H9 (cell line): ENCODE data around the gene JAKMIP1. TPM values are rescaled to one million over a fixed set of nuclear protein-coding genes. Genes with fewer than 3 reads are reported as not detected.

Source experiments
- DNase-seq: peaks from one replicate; pipeline ENCODE4 v3.0.0-alpha.2; 2017
- H2AFZ ChIP-seq: one replicate; pipeline ENCODE4 v1.6.1; 2013; ENCODE audit warnings: mild to moderate bottlenecking, low read length, control low read depth, moderate library complexity
- H2AK5ac ChIP-seq: 2 replicates; pipeline ENCODE4 v1.6.1; 2013; ENCODE audit warnings: low read length, control low read depth, mixed read lengths; ENCODE audit not compliant: insufficient read length
- H2BK120ac ChIP-seq: one replicate; pipeline ENCODE4 v1.6.1; 2013; ENCODE audit warnings: low read depth, mild to moderate bottlenecking, low read length, control low read depth, inconsistent platforms; ENCODE audit not compliant: poor library complexity, severe bottlenecking
- H2BK12ac ChIP-seq: 2 replicates; pipeline ENCODE4 v1.6.1; 2013; ENCODE audit warnings: low read length, control low read depth, mixed read lengths, low read depth; ENCODE audit not compliant: insufficient read length
- H2BK15ac ChIP-seq: 2 replicates; pipeline ENCODE4 v1.6.1; 2013; ENCODE audit warnings: low read depth, low read length, control low read depth
- H2BK20ac ChIP-seq: one replicate; pipeline ENCODE4 v1.6.1; 2013; ENCODE audit warnings: low read depth, mild to moderate bottlenecking, low read length, control low read depth, inconsistent platforms; ENCODE audit not compliant: poor library complexity, severe bottlenecking
- H2BK5ac ChIP-seq: 2 replicates; pipeline ENCODE4 v1.6.1; 2013; ENCODE audit warnings: low read length, control low read depth, mixed read lengths; ENCODE audit not compliant: insufficient read length
- H3K14ac ChIP-seq: 2 replicates; pipeline ENCODE4 v1.6.1; 2013; ENCODE audit warnings: low read length, control low read depth; ENCODE audit not compliant: insufficient read depth
- H3K18ac ChIP-seq: 2 replicates; pipeline ENCODE4 v1.6.1; 2013; ENCODE audit warnings: low read depth, mild to moderate bottlenecking, mixed read lengths, low read length, control low read depth; ENCODE audit not compliant: insufficient read length
- H3K23ac ChIP-seq: 2 replicates; pipeline ENCODE4 v1.6.1; 2013; ENCODE audit warnings: low read length, control low read depth, mixed read lengths, low read depth; ENCODE audit not compliant: insufficient read length
- H3K23me2 ChIP-seq: 2 replicates; pipeline ENCODE4 v1.6.1; 2013; ENCODE audit warnings: low read depth, mild to moderate bottlenecking, mixed read lengths, low read length, control low read depth; ENCODE audit not compliant: insufficient read length, poor library complexity, severe bottlenecking
- H3K27ac ChIP-seq: 2 replicates; pipeline ENCODE4 v1.5.1; 2013; ENCODE audit warnings: low read length, control low read depth, mixed read lengths, low read depth; ENCODE audit not compliant: insufficient read length
- H3K27me3 ChIP-seq: 2 replicates; pipeline ENCODE4 v1.6.1; 2013; ENCODE audit warnings: low read length, control low read depth, inconsistent platforms; ENCODE audit not compliant: insufficient read depth
- H3K4ac ChIP-seq: 2 replicates; pipeline ENCODE4 v1.6.1; 2013; ENCODE audit warnings: low read depth, mild to moderate bottlenecking, control low read depth, inconsistent platforms, low read length, moderate library complexity
- H3K4me1 ChIP-seq: 2 replicates; pipeline ENCODE4 v1.6.1; 2013; ENCODE audit warnings: low read length, control low read depth, inconsistent platforms; ENCODE audit not compliant: insufficient read depth
- H3K4me2 ChIP-seq: 2 replicates; pipeline ENCODE4 v1.6.1; 2013; ENCODE audit warnings: low read length, control low read depth, mixed read lengths; ENCODE audit not compliant: insufficient read length, insufficient read depth
- H3K56ac ChIP-seq: 2 replicates; pipeline ENCODE4 v1.6.1; 2013; ENCODE audit warnings: low read depth, mild to moderate bottlenecking, mixed read lengths, low read length, control low read depth; ENCODE audit not compliant: insufficient read length
- H3K79me1 ChIP-seq: 2 replicates; pipeline ENCODE4 v1.6.1; 2013; ENCODE audit warnings: low read depth, mild to moderate bottlenecking, moderate library complexity, low read length, control low read depth, inconsistent platforms; ENCODE audit not compliant: insufficient read depth, poor library complexity, severe bottlenecking
- H3K79me2 ChIP-seq: 2 replicates; pipeline ENCODE4 v1.6.1; 2013; ENCODE audit warnings: low read length, control low read depth, inconsistent platforms; ENCODE audit not compliant: insufficient read depth
- H3K9ac ChIP-seq: 2 replicates; pipeline ENCODE4 v1.6.1; 2013; ENCODE audit warnings: low read length, control low read depth, mixed read lengths; ENCODE audit not compliant: insufficient read length; ENCODE audit errors: extremely low read depth
- H3K9me3 ChIP-seq: one replicate; pipeline ENCODE4 v1.6.1; 2013; ENCODE audit warnings: low read depth, low read length, inconsistent platforms; ENCODE audit not compliant: control insufficient read depth
- H3T11ph ChIP-seq: one replicate; pipeline ENCODE4 v1.6.1; 2013; ENCODE audit warnings: mild to moderate bottlenecking, low read length, control low read depth, inconsistent platforms
- H4K20me1 ChIP-seq: one replicate; pipeline ENCODE4 v1.6.1; 2013; ENCODE audit not compliant: control insufficient read depth, insufficient read length, insufficient read depth
- H4K5ac ChIP-seq: 2 replicates; pipeline ENCODE4 v1.6.1; 2013; ENCODE audit warnings: low read depth, mild to moderate bottlenecking, mixed read lengths, low read length, control low read depth; ENCODE audit not compliant: insufficient read length
- H4K8ac ChIP-seq: replicated peaks from 2 replicates; pipeline ENCODE4 v1.6.1; 2013; ENCODE audit warnings: low read length, control low read depth, mixed read lengths, low read depth; ENCODE audit not compliant: insufficient read length
- H4K91ac ChIP-seq: 2 replicates; pipeline ENCODE4 v1.6.1; 2013; ENCODE audit warnings: low read depth, mild to moderate bottlenecking, moderate library complexity, mixed read lengths, low read length, control low read depth; ENCODE audit not compliant: insufficient read length
- H3K27ac Mint-ChIP-seq, 3 experiments: 2 replicates in 2 of 3; 3 replicates in 1 of 3; pipeline ENCODE4 v1.8.0; 2020 to 2021; ENCODE audit warnings: mixed read lengths in 3 of 3, mild to moderate bottlenecking in 1 of 3, moderate library complexity in 1 of 3
- H3K27me3 Mint-ChIP-seq: 2 replicates; pipeline ENCODE4 v1.8.0; 2021; ENCODE audit warnings: low read depth, mild to moderate bottlenecking, moderate library complexity, mixed read lengths
- H3K36me3 Mint-ChIP-seq, 3 experiments: 2 replicates in 2 of 3; 3 replicates in 1 of 3; pipeline ENCODE4 v1.8.0; 2020 to 2021; ENCODE audit warnings: low read depth in 3 of 3, mixed read lengths in 3 of 3; ENCODE audit not compliant: insufficient read depth in 1 of 3
- H3K4me1 Mint-ChIP-seq, 2 experiments: 2 replicates each; pipeline ENCODE4 v1.8.0; 2020; ENCODE audit warnings: mixed read lengths in 2 of 2
- H3K4me3 Mint-ChIP-seq, 2 experiments: 2 replicates in 1 of 2; 3 replicates in 1 of 2; pipeline ENCODE4 v1.8.0; 2020 to 2021; ENCODE audit warnings: mild to moderate bottlenecking in 2 of 2, mixed read lengths in 2 of 2, moderate library complexity in 1 of 2
- H3K9me3 Mint-ChIP-seq, 2 experiments: 2 replicates in 1 of 2; 3 replicates in 1 of 2; pipeline ENCODE4 v1.8.0; 2020; ENCODE audit warnings: mild to moderate bottlenecking in 2 of 2, mixed read lengths in 2 of 2, moderate library complexity in 1 of 2
- WGBS: extraction: QIAGEN DNeasy Blood & Tissue Kit; methylation state at CpG from one replicate; pipeline ENCODE4 v1.1.7; 2013; ENCODE audit warnings: missing lambda C conversion rate, low lambda C conversion rate, mixed read lengths; ENCODE audit not compliant: insufficient read length; ENCODE audit errors: extremely low coverage; 5-methylcytosine and 5-hydroxymethylcytosine counted together
- total RNA-seq: library from RNA; stranded (reverse); gene quantifications from 2 replicates; pipeline ENCODE4 v1.2.1, GENCODE V29; 2021
- TF ChIP-seq, protein P1 (sequence below): fragments of 200-600 bp; sonication (generic); conservative IDR thresholded peaks from 3 replicates; pipeline ENCODE4 v1.8.0; 2021; ENCODE audit warnings: antibody characterized with exemption, mild to moderate bottlenecking

The JAKMIP1 gene
- total RNA-seq, 1 experiment from 2014 or later, result 1.5 TPM

DNA sequence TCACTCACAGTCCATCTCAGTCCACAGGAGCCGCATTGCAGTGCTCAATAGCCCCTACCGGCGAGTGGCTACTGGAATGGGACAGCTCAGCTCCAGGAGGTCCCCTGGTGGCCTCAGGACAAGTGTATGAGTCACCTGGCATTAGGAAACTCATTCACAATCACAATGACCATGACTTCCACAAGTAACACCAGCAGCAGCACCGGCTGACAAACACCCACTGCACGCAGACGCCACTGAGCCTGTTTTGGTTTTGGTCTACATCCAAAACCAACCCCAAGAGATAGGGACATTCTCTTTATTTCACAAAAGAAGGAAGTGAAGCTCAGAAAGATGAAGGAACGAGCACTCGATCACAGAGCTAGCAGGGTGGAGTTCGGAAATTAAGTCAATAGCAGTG is 8.1 kb downstream of the JAKMIP1 start:
- H3K9me3 Mint-ChIP-seq, result no peaks in the 10 kb centered on the region
- H3K14ac ChIP-seq, result no peak overlapping the region
- no peak overlapping the region for H4K8ac ChIP-seq
- H3K79me2 ChIP-seq, result no peaks in the 10 kb centered on the region
- H2BK15ac ChIP-seq, result no peak overlapping the region
- no peak overlapping the region for H2BK20ac ChIP-seq
- H2BK120ac ChIP-seq, result no peak overlapping the region
- H3K4me1 ChIP-seq, result peaks cover 8% of the 10 kb centered on the region; the same call in 1 of the 2 replicates
- H3K27ac ChIP-seq, result no peak overlapping the region
- no peak overlapping the region for H2BK12ac ChIP-seq
- H3K27ac Mint-ChIP-seq, result no peak overlapping the region
- H3K18ac ChIP-seq, result no peak overlapping the region
- H3K23ac ChIP-seq, result no peak overlapping the region
- no peak overlapping the region for H3K4me3 Mint-ChIP-seq
- no peaks in the 10 kb centered on the region for H3K9me3 ChIP-seq
- H3T11ph ChIP-seq, result no peak overlapping the region
- H2AK5ac ChIP-seq, result no peak overlapping the region
- H3K4ac ChIP-seq, result no peak overlapping the region
- no peak overlapping the region for H4K5ac ChIP-seq
- H2BK5ac ChIP-seq, result no peak overlapping the region
- DNase-seq, result no peak
- peaks cover 9% of the 10 kb centered on the region for H3K27me3 Mint-ChIP-seq
- no peak overlapping the region for H3K9ac ChIP-seq
- H3K56ac ChIP-seq, result no peak overlapping the region
- H3K27me3 ChIP-seq, result no peaks in the 10 kb centered on the region
- no peaks in the 10 kb centered on the region for H3K79me1 ChIP-seq
- H2AFZ ChIP-seq, result no peak overlapping the region
- H4K20me1 ChIP-seq, result peaks cover 2% of the 10 kb centered on the region
- H3K23me2 ChIP-seq, result no peaks in the 10 kb centered on the region
- H3K4me1 Mint-ChIP-seq, result peaks cover 31 to 32% of the 10 kb centered on the region in 2 experiments
- H4K91ac ChIP-seq, result no peak overlapping the region
- no peak overlapping the region for H3K4me2 ChIP-seq
- TF ChIP-seq, protein P1, sequence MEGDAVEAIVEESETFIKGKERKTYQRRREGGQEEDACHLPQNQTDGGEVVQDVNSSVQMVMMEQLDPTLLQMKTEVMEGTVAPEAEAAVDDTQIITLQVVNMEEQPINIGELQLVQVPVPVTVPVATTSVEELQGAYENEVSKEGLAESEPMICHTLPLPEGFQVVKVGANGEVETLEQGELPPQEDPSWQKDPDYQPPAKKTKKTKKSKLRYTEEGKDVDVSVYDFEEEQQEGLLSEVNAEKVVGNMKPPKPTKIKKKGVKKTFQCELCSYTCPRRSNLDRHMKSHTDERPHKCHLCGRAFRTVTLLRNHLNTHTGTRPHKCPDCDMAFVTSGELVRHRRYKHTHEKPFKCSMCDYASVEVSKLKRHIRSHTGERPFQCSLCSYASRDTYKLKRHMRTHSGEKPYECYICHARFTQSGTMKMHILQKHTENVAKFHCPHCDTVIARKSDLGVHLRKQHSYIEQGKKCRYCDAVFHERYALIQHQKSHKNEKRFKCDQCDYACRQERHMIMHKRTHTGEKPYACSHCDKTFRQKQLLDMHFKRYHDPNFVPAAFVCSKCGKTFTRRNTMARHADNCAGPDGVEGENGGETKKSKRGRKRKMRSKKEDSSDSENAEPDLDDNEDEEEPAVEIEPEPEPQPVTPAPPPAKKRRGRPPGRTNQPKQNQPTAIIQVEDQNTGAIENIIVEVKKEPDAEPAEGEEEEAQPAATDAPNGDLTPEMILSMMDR, result no peak
- no CpG with 5 or more reads among the region's 9 CpGs for WGBS
- H3K36me3 Mint-ChIP-seq, result peaks cover 0 to 1% (median 0%) of the 10 kb centered on the region in 3 experiments; a peak in 3 of 7 replicates
